Stimulated activated CD4-positive, alpha-beta T cell treated with anti-CD3 and anti-CD28 coated beads, Interleukin-12 subunit alpha, Interleukin-12 subunit beta, amount 100 ng/mL, for 24 hours (primary cell): ENCODE data around the gene DOHH.

Source experiments
- DNase-seq, 2 experiments: peaks; one replicate each; pipeline ENCODE4 v3.0.0-alpha.2; 2020; ENCODE audit warnings: low read depth in 2 of 2

The DOHH gene

GRCh38 chr19:3441986-3442329 is 58.5 kb downstream of the DOHH start:
- no peak for DNase-seq

DNA sequence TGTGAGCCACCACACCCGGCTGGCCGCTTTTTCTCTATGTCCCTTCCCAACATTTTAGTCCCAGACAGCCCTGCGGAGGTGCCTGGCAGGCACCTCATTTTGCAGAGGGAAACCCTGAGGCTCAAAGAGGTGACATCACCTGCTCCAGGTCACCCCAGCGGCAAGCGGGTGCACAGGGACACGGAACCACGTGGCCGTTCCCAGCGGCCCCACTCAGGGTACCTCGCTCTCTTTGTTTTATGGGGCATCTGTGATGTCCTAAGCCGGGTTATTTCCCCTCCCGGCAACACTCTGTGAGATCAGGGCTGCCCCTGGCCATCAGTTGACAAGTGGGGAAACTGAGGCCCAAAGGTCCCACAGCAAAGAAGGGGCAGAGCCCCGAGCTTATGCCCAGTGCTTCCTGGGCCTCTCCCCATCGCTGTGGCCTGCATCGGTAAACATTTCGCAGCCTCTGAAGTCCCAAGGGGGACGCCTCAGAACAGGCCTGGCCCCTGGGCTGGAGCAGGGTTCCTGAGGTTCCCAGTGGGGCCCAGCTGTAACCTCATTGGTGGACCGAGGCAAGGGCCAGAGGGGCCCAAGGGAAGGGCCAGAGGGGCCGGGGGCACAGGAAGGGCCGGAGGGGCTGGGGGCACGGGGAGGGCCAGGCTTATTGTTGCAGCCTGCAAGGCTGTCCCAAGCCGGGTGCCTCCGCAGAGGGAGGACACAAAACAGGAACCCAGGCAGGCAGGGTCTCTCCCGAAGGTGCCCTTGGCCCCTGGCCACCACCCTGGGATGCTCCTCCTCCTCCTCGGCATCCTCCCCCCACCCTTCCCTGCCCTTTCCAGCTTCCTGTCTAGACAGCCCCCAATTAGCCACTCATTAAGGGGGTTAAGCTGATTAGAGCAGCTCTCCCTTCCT is 59.1 kb downstream of the DOHH start:
- DNase-seq = no peak
